ENCODE results near the gene IFT20.

The IFT20 gene

DNA sequence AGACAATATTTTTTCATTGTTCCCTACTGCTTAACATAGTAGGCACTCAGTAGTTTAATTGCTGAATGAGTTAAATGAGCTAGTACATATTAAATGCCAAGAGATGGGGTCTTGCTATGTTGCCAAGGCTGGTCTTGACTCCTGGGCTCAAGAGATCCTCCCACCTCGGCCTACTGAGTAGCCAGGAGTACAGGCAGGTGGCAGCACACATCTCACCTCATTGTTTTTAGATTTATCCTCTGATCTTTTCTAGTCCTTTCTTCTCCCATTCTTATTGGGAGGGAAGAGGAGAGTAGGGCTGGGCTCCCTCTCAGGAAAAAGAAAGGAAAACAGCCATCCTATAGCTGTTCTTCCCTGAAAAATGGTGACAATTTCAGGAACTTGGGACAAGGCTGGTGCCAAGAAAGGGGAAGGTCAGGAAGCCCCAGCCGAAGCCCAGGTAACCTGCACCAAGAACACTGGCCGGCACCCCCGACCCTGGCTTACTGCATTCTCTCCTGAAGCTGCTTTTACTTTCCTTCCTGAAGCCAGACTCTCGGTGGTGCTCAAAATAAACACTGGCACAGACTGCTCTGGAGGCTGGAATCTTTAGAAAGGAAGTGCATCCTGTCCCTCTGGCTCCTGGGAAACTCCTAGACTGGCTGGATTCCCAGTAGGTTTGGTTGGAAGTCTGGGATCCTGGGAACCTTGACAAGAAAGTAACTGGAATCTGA, 2.9 kb upstream of the IFT20 start:
- Histone ChIP-seq H3K27me3 (no peaks in the 10 kb centered on the region), H3K4me1 (peaks cover 0 to 45% (median 40%) of the 10 kb centered on the region in 4 donors), H3K9me3 (no peaks in the 10 kb centered on the region), H3K36me3 (peaks cover 31 to 42% (median 39%) of the 10 kb centered on the region in 3 donors), H3K4me3 (no peak overlapping the region), H3K27ac (peak overlapping the region in 1 of 2 donors; percentile 14)
- DNase-seq, result no peak
- TF ChIP-seq, protein P1, sequence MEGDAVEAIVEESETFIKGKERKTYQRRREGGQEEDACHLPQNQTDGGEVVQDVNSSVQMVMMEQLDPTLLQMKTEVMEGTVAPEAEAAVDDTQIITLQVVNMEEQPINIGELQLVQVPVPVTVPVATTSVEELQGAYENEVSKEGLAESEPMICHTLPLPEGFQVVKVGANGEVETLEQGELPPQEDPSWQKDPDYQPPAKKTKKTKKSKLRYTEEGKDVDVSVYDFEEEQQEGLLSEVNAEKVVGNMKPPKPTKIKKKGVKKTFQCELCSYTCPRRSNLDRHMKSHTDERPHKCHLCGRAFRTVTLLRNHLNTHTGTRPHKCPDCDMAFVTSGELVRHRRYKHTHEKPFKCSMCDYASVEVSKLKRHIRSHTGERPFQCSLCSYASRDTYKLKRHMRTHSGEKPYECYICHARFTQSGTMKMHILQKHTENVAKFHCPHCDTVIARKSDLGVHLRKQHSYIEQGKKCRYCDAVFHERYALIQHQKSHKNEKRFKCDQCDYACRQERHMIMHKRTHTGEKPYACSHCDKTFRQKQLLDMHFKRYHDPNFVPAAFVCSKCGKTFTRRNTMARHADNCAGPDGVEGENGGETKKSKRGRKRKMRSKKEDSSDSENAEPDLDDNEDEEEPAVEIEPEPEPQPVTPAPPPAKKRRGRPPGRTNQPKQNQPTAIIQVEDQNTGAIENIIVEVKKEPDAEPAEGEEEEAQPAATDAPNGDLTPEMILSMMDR (IDR thresholded peaks at IDR 0.05), result no peak
- intact Hi-C loops (cut with DNase I; ENCODE audit: low total_unique reads), result loop anchor here (5.0 to 10.0 kb wide), 3 partner anchors 293 to 957 kb away; partner anchors contain the start of genes NLK, NUFIP2 and PHF12

DNA sequence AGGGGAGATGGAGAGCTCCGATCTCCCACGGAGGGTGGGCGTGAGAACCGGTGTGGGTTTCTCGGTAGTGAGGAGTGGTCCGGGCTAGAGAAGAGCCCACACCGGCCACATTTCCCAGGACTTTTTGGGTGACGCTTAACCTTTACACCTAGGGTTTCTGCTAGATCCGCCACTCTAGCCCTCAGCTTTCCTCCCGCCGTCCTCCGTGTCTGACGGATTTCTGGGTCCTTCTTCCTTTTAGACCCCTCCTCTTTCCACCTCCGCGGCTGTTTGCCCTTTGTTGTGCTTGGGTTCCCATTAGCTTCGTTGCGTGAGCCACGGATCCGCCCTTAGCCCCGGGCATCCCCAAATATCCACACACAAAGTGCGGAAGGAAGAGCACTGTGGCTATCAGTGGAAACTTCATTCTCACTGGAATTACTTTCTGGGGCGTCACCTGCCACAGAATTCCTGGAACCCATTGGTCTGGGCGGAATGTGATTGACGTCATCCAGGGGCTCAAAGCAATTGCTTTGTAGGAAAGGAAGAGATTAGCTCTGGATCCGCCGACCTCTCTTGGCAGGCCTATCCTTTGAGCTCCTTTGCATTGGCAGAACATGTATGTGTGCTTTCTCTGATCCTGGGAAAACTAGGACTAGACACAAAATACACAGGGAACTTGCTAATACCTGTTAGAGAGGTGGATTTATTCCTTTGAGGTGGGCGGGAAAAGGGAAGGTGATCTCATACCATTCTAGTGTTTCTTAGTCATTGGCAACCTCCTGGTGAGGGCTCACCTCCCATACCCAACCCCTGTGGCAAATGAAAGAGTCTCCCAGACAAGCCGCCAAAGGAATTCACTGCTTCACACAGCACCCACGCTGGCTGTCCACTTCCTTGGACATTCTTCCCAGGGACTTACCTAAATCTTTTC, 943 bp upstream of the IFT20 start:
- peak overlapping the region; percentile 68 to 89 for H3K4me3 ChIP-seq
- intact Hi-C loops (cut with DNase I; ENCODE audit: low total_unique reads), result loop anchor here (5.0 to 10.0 kb wide), 3 partner anchors 291 to 959 kb away; partner anchors contain the start of genes NLK, NUFIP2 and PHF12
- H3K4me1 ChIP-seq, result peaks cover 0 to 48% (median 41%) of the 10 kb centered on the region in 4 donors
- H3K27ac ChIP-seq, result peak overlapping the region; percentile 92 to 94
- H3K36me3 ChIP-seq, result peaks cover 22 to 33% (median 24%) of the 10 kb centered on the region in 3 donors
- H3K9me3 ChIP-seq, result no peaks in the 10 kb centered on the region
- TF ChIP-seq, protein P1 (IDR thresholded peaks at IDR 0.05), result no peak
- DNase-seq, result peak in 1 of 2 donors; percentile 34
- H3K27me3 ChIP-seq, result no peaks in the 10 kb centered on the region

DNA sequence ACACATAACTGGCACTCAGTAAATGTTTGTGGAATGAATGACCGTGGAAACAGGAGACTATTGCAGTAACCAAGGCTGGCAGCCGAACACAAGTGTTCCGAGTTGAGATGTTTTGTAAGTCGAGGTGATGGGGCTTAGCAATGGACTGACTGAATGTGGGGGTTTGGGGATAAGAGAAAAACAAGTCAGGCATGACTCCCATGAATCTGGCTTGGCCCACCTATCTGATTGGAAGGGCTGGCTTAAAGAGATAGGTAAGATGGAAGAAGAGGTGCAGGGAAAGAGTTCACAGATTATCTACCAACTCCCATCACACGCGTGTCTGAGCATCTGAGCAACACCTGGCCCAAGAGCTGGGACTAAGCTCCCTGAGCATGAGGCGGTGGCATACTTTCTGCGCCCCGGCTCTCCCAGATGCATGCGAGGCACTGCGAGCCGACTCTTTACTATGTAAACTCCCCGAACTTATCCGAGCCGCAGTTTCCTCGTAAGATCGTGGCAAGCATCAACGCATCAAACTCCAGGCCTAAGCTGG, 539 bp downstream of the IFT20 start:
- DNase-seq, result no peak

DNA sequence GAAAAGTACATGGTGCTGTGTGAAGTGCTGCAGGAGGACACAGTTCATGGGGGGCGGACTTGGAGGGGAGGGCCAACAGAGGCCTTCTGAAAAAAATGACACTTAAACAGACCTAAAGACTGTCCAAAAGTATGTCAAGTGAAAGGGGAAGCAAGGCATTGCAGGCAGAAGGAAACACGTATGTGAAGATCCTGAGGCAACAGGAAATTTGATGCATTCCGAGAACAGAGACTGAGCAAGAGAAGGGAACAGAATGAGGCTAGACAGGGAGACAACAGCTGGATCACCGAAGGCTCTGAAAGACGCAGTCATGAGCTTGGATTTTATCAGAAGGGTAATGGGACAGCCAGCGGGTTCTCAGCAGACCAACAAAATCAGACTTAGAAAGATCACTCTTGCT, 1.1 kb downstream of the IFT20 start:
- no peaks in the 10 kb centered on the region for H3K9me3 ChIP-seq
- TF ChIP-seq, protein P1 (IDR thresholded peaks at IDR 0.05), result no peak
- peak overlapping the region in 1 of 2 donors; percentile 85 for H3K27ac ChIP-seq
- peaks cover 0 to 48% (median 41%) of the 10 kb centered on the region in 4 donors for H3K4me1 ChIP-seq
- intact Hi-C loops (cut with DNase I; ENCODE audit: low total_unique reads), result loop anchor here (10.0 kb wide), 2 partner anchors 289 to 961 kb away; partner anchors contain the start of genes NLK and NUFIP2
- DNase-seq, result no peak
- H3K27me3 ChIP-seq, result no peaks in the 10 kb centered on the region
- H3K36me3 ChIP-seq, result peaks cover 11 to 33% (median 23%) of the 10 kb centered on the region in 3 donors
- H3K4me3 ChIP-seq, result peak overlapping the region; percentile 68 to 89

More for the DNA sequence above, 539 bp downstream of the IFT20 start:
- TF ChIP-seq, protein P1 (IDR thresholded peaks at IDR 0.05), result no peak
- H3K9me3 ChIP-seq, result no peaks in the 10 kb centered on the region
- H3K27me3 ChIP-seq, result no peaks in the 10 kb centered on the region
- peaks cover 10 to 33% (median 18%) of the 10 kb centered on the region in 3 donors for H3K36me3 ChIP-seq
- peaks cover 0 to 48% (median 41%) of the 10 kb centered on the region in 4 donors for H3K4me1 ChIP-seq
- intact Hi-C loops (cut with DNase I; ENCODE audit: low total_unique reads), result loop anchor here (5.0 to 10.0 kb wide), 3 partner anchors 290 to 960 kb away; partner anchors contain the start of genes NLK, NUFIP2 and PHF12
- peak overlapping the region; percentile 85 to 94 for H3K27ac ChIP-seq
- H3K4me3 ChIP-seq, result peak overlapping the region; percentile 68 to 89
